ENCODE measurements around the gene KIF18B.

GRCh38 chr17:44919885-44920564, 27.5 kb downstream of the KIF18B start:
- peak; percentile 82 to 90 for TF ChIP-seq CTCF (conservative IDR thresholded peaks at IDR 0.05 in 1 of 2, IDR thresholded peaks at IDR 0.05 in 1 of 2; ENCODE audit: extremely low read depth in 1 of 2, insufficient read depth in 1 of 2, low read depth in 1 of 2, low read length in 2 of 2)
- no peak for TF ChIP-seq EZH2 (IDR thresholded peaks at IDR 0.05; ENCODE audit: borderline replicate concordance, low read length)
